ENCODE results near the gene CCNY.

The CCNY gene

GRCh38 chr10:35453855-35454532 is 117.7 kb downstream of the CCNY start:
- DNase-seq (ENCODE audit: low read depth): no peak

- no peak for DNase-seq (ENCODE audit: low read depth)
Observed at GRCh38 chr10:35456153-35456720, 119.9 kb downstream of the CCNY start.

GRCh38 chr10:35456784-35457183 is 120.5 kb downstream of the CCNY start:
- DNase-seq (ENCODE audit: low read depth): no peak

DNA sequence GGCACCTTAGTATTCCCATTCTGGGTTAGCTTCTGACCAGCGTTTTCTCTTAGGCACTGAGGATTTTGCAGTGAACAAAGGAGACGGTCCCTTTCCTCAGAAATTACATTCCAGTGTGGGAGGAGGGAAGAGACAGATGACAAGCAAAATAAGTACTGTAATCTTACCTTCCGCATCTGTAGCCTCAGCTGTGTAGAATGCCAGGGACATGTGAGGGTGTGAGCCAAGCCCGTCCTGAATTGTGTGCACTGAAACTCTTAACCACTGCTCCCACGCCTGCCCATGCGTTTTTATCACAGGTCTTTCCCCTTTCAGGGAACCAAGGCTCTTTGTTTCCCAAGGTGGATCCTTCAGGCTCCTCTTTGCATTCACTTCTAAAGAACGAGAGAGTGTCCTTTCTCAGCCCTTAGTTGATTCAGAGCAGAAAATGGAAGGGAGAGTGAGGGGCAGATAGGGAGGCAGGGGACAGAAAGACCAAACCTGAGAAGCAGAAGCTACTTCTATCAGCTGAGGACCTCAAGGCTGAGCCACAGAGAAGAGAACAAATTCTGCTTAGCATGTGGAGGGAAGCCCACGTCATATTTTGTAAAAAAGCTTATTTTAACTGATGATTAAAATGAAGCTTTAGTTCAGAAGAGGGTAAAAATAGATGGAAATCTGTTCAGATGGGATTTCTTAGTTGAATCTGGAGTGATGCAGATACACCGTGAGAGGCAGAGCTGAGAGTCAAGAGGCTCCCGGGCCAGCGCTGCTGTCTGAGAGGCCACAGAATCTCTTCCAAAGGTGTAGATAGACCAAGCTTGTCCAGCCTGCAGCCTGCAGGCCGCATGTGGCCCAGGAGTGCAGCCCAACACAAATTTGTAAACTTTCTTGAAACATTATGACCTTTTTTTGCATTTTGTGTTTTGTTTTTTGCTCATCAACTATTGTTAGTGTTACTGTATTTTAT is 122.5 kb downstream of the CCNY start:
- DNase-seq (ENCODE audit: low read depth): no peak

DNA sequence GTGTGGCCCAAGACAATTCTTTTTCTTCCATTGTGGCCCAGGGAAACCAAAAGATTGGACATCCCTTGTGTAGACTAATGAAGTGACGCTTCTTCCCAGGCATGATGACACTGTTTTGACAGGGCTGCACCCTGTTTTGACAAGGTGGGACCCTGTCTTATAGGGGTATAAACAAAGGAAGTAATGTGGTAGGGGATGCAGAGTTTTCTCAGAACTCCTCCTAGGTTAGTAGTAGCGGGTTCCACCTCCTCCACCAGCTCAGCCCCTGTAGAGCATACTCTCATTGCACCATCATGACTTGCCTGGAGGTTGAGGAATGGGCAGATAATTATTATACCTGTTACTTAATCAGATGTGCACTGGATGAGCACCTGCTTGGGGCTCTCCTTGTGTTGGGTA is 123.1 kb downstream of the CCNY start:
- DNase-seq (ENCODE audit: low read depth): no peak

GRCh38 chr10:35460852-35461460 is 124.6 kb downstream of the CCNY start:
- no peak for DNase-seq (ENCODE audit: low read depth)

- no peak for DNase-seq (ENCODE audit: low read depth)
Observed at GRCh38 chr10:35462491-35462934, 126.2 kb downstream of the CCNY start.

DNA sequence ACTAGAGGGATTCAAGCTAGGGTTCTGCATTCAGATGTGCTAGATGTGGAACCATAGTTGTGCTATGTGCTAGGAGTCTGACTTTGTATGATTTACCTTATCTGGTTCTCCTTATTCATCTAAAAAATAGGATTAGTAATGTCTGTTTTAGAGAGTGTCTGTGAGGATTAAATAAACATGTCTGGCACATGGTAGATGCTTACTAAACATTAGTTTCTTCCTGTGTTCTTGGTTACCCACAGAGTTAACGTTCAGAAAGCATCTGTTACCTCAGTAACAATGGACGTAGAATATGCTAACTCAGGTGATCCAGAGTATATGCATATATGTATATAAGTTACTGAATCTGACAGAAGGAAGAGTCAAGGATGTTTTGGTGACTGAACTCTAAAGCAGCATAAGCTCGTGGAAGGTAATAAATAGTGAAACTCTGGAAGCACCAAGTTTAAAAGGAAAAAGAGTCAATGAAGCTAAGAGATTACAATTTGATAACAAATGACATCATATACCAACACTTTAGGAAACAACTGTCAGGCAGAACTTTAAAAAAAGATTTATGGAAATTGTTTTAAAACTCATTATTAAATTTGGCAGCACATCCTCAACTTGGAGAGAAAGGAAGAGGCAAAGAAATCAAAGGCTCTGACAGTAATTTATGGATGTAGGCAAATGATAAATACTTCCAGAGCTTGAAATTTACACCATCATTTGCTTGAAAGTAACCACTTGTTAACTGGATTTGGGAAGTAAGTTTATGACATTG is 127.0 kb downstream of the CCNY start:
- no peak for DNase-seq (ENCODE audit: low read depth)

GRCh38 chr10:35463878-35464277 is 127.6 kb downstream of the CCNY start:
- DNase-seq (ENCODE audit: low read depth): no peak

- no peak for DNase-seq (ENCODE audit: low read depth)
Observed at GRCh38 chr10:35464825-35465456, 128.6 kb downstream of the CCNY start.

DNA sequence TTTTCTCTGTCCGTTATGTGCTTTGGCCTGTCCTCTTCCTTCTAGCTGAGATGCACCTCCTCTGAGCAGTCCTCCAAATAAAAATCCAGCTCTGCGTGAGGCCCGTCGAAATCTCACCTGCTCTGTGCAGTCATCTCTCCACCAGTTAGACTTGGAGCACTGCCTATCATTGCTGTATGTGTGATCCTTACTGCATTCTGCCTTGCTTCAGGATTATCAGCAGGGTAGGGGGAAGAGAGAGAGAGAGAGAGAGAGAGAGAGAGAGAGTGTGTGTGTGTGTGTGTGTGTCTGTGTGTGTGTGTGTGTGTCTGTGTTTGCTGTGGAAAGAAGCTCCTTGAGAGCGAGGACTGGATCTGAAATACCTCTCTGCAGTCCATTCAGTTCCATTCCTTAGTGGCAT is 129.4 kb downstream of the CCNY start:
- DNase-seq (ENCODE audit: low read depth): no peak

DNA sequence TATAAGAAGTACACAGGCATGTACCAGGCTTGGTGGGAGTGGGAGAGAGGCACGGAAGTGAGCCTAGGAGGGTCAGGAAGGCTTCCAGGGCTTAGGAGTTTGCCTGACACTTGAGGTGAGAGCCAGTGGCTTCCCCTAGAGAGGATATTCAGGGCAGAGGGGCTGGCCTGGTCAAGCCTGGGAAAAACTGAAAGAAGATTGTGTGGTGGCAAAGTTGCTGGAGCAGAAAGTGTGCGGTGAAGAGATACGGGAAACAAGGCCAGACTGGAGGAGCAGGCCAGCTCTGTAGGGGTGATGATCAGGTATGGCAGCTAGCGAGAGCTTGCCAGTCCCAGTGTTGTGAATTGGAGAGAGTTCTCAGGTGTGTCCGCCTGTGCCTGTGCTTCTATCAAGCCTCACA is 129.9 kb downstream of the CCNY start:
- DNase-seq (ENCODE audit: low read depth): no peak

- DNase-seq (ENCODE audit: low read depth): no peak
Observed at GRCh38 chr10:35466661-35467060, 130.4 kb downstream of the CCNY start.

GRCh38 chr10:35467186-35467585 is 130.9 kb downstream of the CCNY start:
- no peak for DNase-seq (ENCODE audit: low read depth)

GRCh38 chr10:35470248-35470924 is 134.1 kb downstream of the CCNY start:
- DNase-seq (ENCODE audit: low read depth): no peak

GRCh38 chr10:35470925-35471315 is 134.6 kb downstream of the CCNY start:
- no peak for DNase-seq (ENCODE audit: low read depth)

DNA sequence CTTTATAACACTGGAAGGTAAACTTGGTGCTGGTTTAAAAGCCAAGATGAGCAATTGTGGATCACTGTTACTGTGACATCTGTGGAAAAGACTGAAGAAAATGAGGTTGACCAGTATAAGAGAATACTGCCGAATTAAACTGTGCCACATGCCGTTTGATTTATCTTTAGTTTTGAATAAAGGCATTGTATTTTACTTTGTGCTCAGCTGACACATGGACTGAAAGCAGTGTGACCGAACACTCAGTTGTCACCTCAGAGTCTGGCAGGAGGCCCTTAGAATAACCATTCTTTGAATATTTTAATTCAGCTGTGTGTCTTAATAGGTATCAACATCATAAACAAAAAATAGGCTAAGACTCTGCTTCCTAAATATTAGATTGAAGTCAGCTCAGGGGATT is 135.1 kb downstream of the CCNY start:
- DNase-seq (ENCODE audit: low read depth): no peak

GRCh38 chr10:35480142-35480541 is 143.8 kb downstream of the CCNY start:
- DNase-seq (ENCODE audit: low read depth): no peak

GRCh38 chr10:35481413-35481812 is 145.1 kb downstream of the CCNY start:
- no peak for DNase-seq (ENCODE audit: low read depth)

DNA sequence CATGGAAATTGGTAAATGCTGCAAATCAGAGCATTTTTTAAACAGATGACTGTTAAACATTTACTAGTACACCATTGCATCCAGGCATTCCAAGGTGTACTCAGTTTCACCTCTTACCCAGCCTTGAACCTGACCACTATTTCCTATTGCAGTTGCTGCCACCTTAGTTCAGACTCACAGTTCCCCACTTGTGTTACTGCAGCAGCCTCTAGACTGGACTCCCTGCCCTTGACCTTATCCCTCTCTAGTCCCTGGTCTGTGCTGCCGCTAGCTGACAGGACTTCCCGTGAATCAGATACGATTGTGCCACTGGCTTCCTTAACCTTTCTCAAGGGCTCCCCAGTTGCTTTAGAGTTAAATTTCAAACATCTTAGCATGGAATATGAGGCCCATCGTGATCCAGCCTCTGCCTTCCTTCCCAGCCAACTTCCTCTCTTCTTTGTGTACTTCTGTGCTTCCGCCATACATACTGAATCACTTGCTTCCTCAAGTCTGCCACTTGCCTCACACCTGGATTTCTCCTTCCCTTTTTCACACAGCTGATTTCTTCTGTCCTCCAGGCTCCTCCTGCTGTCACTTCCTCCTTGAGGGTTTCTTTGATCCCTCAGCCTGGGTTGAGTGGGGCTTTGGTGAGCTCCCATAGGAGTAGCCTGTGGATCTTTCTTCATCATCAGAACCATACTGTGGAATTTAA is 150.1 kb downstream of the CCNY start:
- DNase-seq (ENCODE audit: low read depth): no peak
